GM19452 (cell line): Measurements from ENCODE around the gene CHCHD3.
"Not testable (repeated sequence)": the region's sequence is repeated elsewhere in the genome, so short reads cannot be mapped to it uniquely, and the experiment has no call there.

Experiments used
- ATAC-seq: cut with Tn5 transposase; IDR thresholded peaks from one replicate; pipeline ENCODE4 v1.9.1; 2021; ENCODE audit not compliant: unreplicated experiment

Gene CHCHD3

GRCh38 chr7:132965951-132966350, 115.9 kb downstream of the CHCHD3 start:
- ATAC-seq: no peak

GRCh38 chr7:132964876-132965275, 117.0 kb downstream of the CHCHD3 start:
- ATAC-seq: no peak

DNA sequence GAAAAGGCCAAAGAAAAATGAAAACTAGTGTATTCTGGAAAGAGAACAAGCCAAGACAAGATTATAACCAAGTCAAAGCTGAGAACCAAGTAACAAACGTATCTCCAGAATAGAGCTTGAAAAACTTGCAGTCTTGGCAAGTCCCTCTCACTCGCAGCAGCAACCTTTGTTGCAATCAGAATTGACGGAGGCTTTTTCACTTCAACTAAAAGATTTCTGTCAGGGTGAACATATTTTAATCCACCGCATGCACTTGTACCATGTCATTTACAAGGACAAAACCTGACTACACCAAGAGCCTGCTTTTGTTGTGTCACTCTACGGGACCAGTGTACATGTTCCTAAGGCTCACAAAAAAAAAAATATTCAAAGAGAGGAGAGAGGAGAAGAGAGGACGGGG, 122.0 kb downstream of the CHCHD3 start:
- ATAC-seq: no peak

- no peak for ATAC-seq
These were observed 125.3 kb downstream of the CHCHD3 start for GRCh38 chr7:132956556-132956955.

- no peak for ATAC-seq
These were observed 128.4 kb downstream of the CHCHD3 start for GRCh38 chr7:132953468-132953867.

- ATAC-seq: no peak
These were observed 131.2 kb downstream of the CHCHD3 start for GRCh38 chr7:132950725-132951124.

GRCh38 chr7:132947011-132947410, 134.9 kb downstream of the CHCHD3 start:
- no peak for ATAC-seq

DNA sequence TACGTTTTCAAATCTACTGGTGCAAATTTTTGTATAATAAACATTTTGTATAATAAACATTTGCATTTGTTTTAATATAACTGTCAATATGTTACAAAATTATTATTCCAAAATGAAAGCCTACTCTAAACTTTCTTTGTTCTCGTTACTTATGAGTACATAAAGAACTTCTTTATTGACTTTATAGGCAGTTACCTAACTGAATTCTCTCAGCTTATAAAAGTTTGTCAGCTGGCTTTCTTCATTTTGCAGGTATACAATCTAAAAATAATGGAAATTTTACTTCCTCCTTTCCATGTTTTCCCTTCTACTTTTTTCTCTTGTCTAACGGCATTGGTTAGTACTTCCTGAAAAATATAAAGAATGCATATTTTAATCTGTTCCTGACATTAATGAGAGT, 137.1 kb downstream of the CHCHD3 start:
- ATAC-seq: no peak

DNA sequence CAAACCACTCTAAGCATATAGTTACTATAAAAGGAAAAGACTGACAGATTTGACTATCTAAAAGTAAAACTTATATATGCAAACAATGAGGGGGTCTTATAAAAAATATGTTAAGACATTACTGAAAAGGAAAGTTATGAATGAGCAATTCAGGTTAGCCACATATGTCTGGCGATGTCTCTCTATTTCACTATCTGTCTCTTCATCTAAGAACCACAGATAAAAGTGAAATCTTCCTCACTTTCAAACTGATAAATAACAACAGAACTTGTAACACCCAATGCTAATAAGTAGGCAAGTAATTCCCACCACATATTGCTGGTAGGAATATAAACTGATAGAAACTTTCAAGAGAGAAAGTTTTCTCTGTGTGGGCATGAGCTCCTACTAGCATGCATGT, 138.2 kb downstream of the CHCHD3 start:
- no peak for ATAC-seq

- no peak for ATAC-seq
These were observed 139.2 kb downstream of the CHCHD3 start for GRCh38 chr7:132942701-132943100.

GRCh38 chr7:132941905-132942304, 140.0 kb downstream of the CHCHD3 start:
- ATAC-seq: no peak

DNA sequence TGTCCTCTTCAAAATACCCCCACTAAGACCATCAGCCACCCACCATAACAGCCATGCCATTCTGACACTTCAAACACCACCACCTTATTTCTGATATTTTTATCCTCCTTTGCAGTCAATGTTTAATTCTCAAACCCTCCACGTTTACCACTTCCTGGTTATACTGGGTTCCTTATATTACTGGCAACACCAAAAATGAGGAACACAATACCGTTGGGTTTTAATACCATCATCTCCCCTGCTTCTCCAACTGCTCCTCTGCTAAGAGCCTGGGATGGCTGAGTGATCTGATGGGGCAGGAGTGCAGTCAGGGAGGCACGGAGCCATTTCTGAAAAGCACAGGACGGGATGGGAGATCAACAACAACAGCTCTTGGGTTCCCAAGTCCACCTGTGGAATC, 140.5 kb downstream of the CHCHD3 start:
- ATAC-seq: no peak

GRCh38 chr7:132940084-132940483, 141.8 kb downstream of the CHCHD3 start:
- no peak for ATAC-seq

GRCh38 chr7:132939495-132939894, 142.4 kb downstream of the CHCHD3 start:
- ATAC-seq: no peak

GRCh38 chr7:132937286-132937685, 144.6 kb downstream of the CHCHD3 start:
- no peak for ATAC-seq

GRCh38 chr7:132935608-132936007, 146.3 kb downstream of the CHCHD3 start:
- no peak for ATAC-seq

DNA sequence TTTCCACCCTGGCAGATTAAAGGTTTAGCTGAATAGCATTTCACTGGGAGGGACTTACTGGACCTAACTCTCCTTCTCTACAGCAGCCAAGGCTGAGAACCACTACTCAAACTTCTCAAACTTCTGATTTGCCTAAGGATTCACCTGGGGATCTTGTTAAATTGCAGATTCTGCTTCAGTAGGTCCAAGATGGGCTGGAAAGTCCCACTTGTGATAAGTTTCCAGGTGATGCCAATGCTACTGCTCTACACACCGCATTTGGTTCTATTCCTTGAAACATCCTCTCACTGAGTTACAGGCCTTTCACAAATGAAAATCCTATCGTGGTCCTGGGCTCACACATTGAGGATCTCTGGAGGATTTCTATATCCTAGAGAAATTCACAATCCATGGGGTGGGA, 147.9 kb downstream of the CHCHD3 start:
- ATAC-seq: no peak

DNA sequence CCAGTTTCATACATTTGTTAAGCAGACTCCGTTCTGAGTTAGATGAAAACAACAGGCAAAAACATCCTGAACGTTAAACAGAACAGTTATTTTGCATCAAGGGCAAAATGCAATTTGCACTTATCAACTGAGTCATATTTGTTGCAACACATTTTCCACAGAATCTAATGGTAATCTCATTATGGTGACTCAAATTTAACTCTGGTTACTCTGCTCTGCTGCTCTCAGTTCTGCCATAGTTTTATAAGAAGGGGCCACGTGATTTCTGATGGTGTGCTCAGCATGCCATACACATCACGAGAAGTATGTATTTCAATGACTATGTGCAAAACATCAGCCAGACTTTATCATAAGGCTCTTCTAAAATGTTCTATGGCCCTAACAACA, 148.8 kb downstream of the CHCHD3 start:
- no peak for ATAC-seq

GRCh38 chr7:132932296-132933071, 149.4 kb downstream of the CHCHD3 start:
- ATAC-seq: no peak

GRCh38 chr7:132930881-132931280, 151.0 kb downstream of the CHCHD3 start:
- no peak for ATAC-seq

GRCh38 chr7:132929944-132930343, 151.9 kb downstream of the CHCHD3 start:
- not testable (repeated sequence) for ATAC-seq

GRCh38 chr7:132919771-132920170, 162.1 kb downstream of the CHCHD3 start:
- ATAC-seq: no peak

DNA sequence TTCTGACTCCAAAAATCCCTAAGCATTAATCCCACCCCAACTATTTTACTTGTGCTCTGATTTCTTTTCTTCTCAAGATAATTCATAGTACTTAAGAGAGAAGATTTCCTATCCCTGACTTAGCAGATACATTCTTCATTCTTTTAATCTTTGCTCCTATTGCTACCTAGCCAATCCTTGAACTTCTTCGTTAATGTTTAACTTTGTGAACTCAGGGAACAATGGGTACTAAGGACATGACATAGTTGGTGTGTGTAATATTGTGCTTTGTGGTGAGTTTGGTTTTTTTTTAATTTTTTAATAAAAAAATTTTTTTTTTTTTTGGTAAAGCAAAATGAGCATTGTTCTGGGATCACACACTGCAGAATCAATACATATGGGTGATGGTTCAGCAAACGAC, 166.2 kb downstream of the CHCHD3 start:
- no peak for ATAC-seq
